ENCODE data around the gene SORL1. TPM values are rescaled to one million over a fixed set of nuclear protein-coding genes. Genes with fewer than 3 reads are reported as not detected.

The SORL1 gene
- total RNA-seq, 2 experiments from 2014 or later: 228 to 411 TPM

- Histone ChIP-seq H3K9me3 (ENCODE audit: low read length) (no peaks in the 10 kb centered on the region), H3K27ac (ENCODE audit: low read depth, low read length, poor library complexity, severe bottlenecking) (no peak overlapping the region), H2AFZ (ENCODE audit: low read length) (no peak overlapping the region), H3K4me1 (ENCODE audit: insufficient read depth, low read length, poor library complexity, severe bottlenecking) (no peaks in the 10 kb centered on the region), H3K4me2 (ENCODE audit: low read length) (no peak overlapping the region), H3K4me3 (ENCODE audit: low read depth, low read length, poor library complexity, severe bottlenecking) (no peak overlapping the region), H3K79me2 (ENCODE audit: insufficient read depth, low read depth, low read length) (no peaks in the 10 kb centered on the region), H4K20me1 (ENCODE audit: insufficient read depth, low read length) (no peaks in the 10 kb centered on the region), H3K9me2 (ENCODE audit: insufficient read depth, low read length) (no peaks in the 10 kb centered on the region), H3K36me3 (ENCODE audit: insufficient read depth, low read length) (no peaks in the 10 kb centered on the region)
- no TSS peak for BruUV-seq (replicated peaks)
- CTCF ChIA-PET (ENCODE audit: unreplicated experiment): no interaction called here
- intact Hi-C loops (cut with micrococcal nuclease; ENCODE audit: unreplicated experiment): no loop called here
- DNase-seq (ENCODE audit: low spot score): no peak
- POLR2A ChIA-PET: interaction anchor here (0.8 kb wide), 1 partner anchor 43 kb away, joined by 3 read pairs; no protein-coding TSS in a partner anchor
- TF ChIP-seq EZH2phosphoT487 (IDR thresholded peaks at IDR 0.05; ENCODE audit: borderline replicate concordance, low read depth, low read length): no peak
- TF ChIP-seq, protein P1, sequence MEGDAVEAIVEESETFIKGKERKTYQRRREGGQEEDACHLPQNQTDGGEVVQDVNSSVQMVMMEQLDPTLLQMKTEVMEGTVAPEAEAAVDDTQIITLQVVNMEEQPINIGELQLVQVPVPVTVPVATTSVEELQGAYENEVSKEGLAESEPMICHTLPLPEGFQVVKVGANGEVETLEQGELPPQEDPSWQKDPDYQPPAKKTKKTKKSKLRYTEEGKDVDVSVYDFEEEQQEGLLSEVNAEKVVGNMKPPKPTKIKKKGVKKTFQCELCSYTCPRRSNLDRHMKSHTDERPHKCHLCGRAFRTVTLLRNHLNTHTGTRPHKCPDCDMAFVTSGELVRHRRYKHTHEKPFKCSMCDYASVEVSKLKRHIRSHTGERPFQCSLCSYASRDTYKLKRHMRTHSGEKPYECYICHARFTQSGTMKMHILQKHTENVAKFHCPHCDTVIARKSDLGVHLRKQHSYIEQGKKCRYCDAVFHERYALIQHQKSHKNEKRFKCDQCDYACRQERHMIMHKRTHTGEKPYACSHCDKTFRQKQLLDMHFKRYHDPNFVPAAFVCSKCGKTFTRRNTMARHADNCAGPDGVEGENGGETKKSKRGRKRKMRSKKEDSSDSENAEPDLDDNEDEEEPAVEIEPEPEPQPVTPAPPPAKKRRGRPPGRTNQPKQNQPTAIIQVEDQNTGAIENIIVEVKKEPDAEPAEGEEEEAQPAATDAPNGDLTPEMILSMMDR (conservative IDR thresholded peaks at IDR 0.05; ENCODE audit: low read length): no peak
Measured at GRCh38 chr11:121664144-121664543, 212.0 kb downstream of the SORL1 start.

GRCh38 chr11:121665206-121665838, 213.2 kb downstream of the SORL1 start:
- no peak for TF ChIP-seq EZH2phosphoT487 (IDR thresholded peaks at IDR 0.05; ENCODE audit: borderline replicate concordance, low read depth, low read length)
- TF ChIP-seq, protein P1 (conservative IDR thresholded peaks at IDR 0.05; ENCODE audit: low read length): no peak
- Histone ChIP-seq H3K79me2 (ENCODE audit: insufficient read depth, low read depth, low read length) (no peaks in the 10 kb centered on the region), H3K4me3 (ENCODE audit: low read depth, low read length, poor library complexity, severe bottlenecking) (no peak overlapping the region), H3K36me3 (ENCODE audit: insufficient read depth, low read length) (no peaks in the 10 kb centered on the region), H4K20me1 (ENCODE audit: insufficient read depth, low read length) (no peaks in the 10 kb centered on the region), H3K4me1 (ENCODE audit: insufficient read depth, low read length, poor library complexity, severe bottlenecking) (no peaks in the 10 kb centered on the region), H3K9me3 (ENCODE audit: low read length) (no peaks in the 10 kb centered on the region), H3K4me2 (ENCODE audit: low read length) (no peak overlapping the region), H3K9me2 (ENCODE audit: insufficient read depth, low read length) (no peaks in the 10 kb centered on the region), H2AFZ (ENCODE audit: low read length) (no peak overlapping the region), H3K27ac (ENCODE audit: low read depth, low read length, poor library complexity, severe bottlenecking) (no peak overlapping the region)
- DNase-seq (ENCODE audit: low spot score): no peak
- no TSS peak for BruUV-seq (replicated peaks)
- CTCF ChIA-PET (ENCODE audit: unreplicated experiment): no interaction called here
- intact Hi-C loops (cut with micrococcal nuclease; ENCODE audit: unreplicated experiment): no loop called here
- POLR2A ChIA-PET: interaction anchor here (0.6 kb wide), 1 partner anchor 390 kb away, joined by 4 read pairs; no protein-coding TSS in a partner anchor

GRCh38 chr11:121667836-121668235, 215.7 kb downstream of the SORL1 start:
- ChIA-PET CTCF (ENCODE audit: unreplicated experiment) (no interaction called here), POLR2A (no interaction called here)
- no peak overlapping the region for H3K27ac ChIP-seq (ENCODE audit: low read depth, low read length, poor library complexity, severe bottlenecking)
- H3K9me3 ChIP-seq (ENCODE audit: low read length): no peaks in the 10 kb centered on the region
- no peaks in the 10 kb centered on the region for H4K20me1 ChIP-seq (ENCODE audit: insufficient read depth, low read length)
- H2AFZ ChIP-seq (ENCODE audit: low read length): no peak overlapping the region
- H3K4me3 ChIP-seq (ENCODE audit: low read depth, low read length, poor library complexity, severe bottlenecking): no peak overlapping the region
- H3K4me1 ChIP-seq (ENCODE audit: insufficient read depth, low read length, poor library complexity, severe bottlenecking): no peaks in the 10 kb centered on the region
- no peaks in the 10 kb centered on the region for H3K79me2 ChIP-seq (ENCODE audit: insufficient read depth, low read depth, low read length)
- no peak for DNase-seq (ENCODE audit: low spot score)
- H3K4me2 ChIP-seq (ENCODE audit: low read length): no peak overlapping the region
- no peaks in the 10 kb centered on the region for H3K9me2 ChIP-seq (ENCODE audit: insufficient read depth, low read length)
- intact Hi-C loops (cut with micrococcal nuclease; ENCODE audit: unreplicated experiment): no loop called here
- no peaks in the 10 kb centered on the region for H3K36me3 ChIP-seq (ENCODE audit: insufficient read depth, low read length)
- TF ChIP-seq, protein P1 (conservative IDR thresholded peaks at IDR 0.05; ENCODE audit: low read length): no peak
- no peak for TF ChIP-seq EZH2phosphoT487 (IDR thresholded peaks at IDR 0.05; ENCODE audit: borderline replicate concordance, low read depth, low read length)
- no TSS peak for BruUV-seq (replicated peaks)

Data from OCI-LY7 (cell line).